GM18517 (cell line): ENCODE measurements around the gene ACTA2.

ENCODE experiments used
- ATAC-seq: cut with Tn5 transposase; IDR thresholded peaks from one replicate; pipeline ENCODE4 v1.9.1; 2021; ENCODE audit warnings: mild to moderate bottlenecking, moderate library complexity; ENCODE audit not compliant: unreplicated experiment

The ACTA2 gene

DNA sequence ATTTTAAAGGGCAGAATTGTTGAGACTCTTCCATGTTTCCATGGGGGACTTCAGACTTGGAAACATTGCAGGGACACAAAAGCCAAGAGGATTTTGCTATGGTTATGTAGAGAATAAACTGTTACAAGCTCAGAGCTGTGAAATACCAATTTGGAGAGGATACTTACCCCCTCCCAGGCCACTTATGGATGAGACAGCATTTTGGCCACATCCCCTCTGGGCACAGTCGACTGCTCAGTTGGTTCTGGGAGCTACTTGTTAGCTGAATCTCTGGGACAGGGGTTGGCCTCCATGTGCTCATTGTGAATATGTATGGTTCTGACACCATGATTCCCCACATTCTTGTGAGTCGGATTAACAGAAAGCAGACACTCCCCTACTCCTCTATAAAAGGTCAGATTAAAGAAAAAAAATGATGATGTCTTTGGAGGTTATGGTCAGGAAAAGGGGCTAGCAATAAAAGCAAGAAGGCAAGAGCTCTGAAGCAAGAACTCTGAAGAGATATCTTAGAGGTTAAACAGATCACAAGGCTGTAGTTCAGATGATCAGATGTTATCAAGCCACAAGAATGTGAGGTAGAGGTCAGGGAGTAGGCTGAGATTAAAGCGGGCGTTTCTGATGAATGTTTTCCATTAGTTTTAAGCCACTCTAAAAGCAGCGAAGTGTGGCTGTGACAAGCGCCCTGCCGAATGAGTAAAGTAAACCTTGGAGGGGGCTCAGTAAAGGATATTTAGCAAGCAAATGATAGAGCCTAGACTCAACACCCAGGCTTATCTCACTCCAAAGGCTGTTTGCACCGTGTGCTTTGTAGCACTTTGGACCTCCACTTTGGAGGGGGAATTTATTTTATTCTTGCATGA, 55.3 kb downstream of the ACTA2 start:
- ATAC-seq, result no peak

DNA sequence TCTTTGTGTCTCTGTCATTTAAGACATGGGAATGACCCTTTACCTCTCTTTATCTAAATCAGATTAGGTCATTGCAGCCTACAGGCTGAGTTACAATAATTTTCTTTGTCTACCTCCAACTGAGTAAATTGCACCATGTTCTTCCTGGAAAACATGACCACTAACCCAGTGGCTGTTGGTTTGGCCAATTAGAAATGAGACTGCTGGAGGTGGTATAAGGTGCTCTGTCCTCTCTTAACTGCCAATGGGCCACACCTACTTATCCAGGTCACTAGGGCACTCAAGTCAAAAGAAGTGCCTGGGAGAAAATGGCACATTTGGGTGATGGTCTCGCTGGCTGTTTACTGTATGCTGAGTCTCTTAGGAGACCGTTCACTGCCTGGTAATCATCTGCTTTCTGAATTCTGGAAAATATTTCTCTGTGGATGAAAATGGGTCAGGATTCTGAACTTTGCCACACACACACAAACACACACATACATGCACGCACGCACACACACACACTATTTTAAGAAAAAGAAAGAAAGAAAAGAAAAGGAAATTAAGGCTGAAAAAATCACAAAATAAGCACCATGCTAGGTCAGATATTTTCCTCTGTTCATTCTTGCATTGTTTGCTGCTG, 56.1 kb downstream of the ACTA2 start:
- no peak for ATAC-seq

DNA sequence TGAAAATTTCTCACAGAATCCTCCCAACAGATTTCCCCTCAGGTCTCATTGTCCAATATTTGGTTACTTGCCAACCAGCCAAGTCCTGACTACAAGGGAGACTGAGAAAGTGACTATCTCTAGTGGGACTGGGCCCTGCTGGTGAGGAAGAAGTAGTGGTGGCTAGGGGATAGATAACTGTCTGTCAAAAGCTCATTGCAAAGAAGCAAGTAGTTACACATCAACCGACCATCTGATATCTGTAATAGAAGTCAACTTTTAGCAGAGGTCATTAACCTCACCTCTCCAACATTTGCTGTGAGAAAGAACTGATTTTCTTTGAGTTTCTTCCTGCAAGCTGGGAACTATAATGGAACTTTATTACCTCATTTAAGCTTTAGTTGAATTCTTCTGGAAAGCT, 57.3 kb downstream of the ACTA2 start:
- ATAC-seq, result no peak

- ATAC-seq, result no peak
Measured at GRCh38 chr10:88893611-88894010, 59.0 kb downstream of the ACTA2 start.

- ATAC-seq, result no peak
Measured at GRCh38 chr10:88892222-88892967, 60.2 kb downstream of the ACTA2 start.

GRCh38 chr10:88890681-88891381, 61.7 kb downstream of the ACTA2 start:
- ATAC-seq, result no peak

DNA sequence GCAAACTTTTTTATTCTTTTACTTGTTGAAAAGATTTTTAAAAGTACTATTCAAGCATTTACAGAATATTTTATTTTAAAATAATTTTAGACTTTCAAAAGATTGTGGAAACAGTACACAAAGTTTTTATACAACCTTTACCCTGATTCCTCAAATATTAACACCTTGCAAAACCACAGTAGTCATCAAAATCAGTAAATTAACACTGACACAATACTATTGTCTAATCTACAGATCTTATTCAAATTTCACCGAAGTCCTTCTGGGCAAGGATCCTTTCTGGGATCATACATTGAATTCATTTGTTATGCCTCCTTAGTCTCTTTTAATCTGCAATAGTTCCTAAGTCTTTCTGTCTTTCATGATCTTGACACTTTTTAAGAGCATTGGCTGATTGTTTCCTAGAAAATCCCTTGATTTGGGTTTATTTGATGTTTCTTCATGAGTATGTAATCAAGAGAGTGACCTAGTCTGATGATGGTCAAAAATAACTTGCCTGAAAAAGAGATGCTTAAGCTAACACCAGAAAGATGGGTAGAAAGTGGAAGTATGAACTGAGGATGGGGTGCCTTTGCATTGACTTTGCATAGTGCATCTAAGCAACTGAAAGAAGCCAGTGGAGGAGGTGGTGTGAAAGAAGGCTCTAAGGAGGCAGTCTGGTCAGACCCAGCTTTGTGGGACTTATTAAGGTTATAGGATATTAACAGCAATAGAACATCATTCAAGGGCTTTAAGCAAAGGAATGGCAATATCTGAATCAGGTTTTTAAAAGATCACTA, 62.8 kb downstream of the ACTA2 start:
- ATAC-seq, result peak; percentile 70

- ATAC-seq, result no peak
Measured at GRCh38 chr10:88888810-88889445, 63.6 kb downstream of the ACTA2 start.

DNA sequence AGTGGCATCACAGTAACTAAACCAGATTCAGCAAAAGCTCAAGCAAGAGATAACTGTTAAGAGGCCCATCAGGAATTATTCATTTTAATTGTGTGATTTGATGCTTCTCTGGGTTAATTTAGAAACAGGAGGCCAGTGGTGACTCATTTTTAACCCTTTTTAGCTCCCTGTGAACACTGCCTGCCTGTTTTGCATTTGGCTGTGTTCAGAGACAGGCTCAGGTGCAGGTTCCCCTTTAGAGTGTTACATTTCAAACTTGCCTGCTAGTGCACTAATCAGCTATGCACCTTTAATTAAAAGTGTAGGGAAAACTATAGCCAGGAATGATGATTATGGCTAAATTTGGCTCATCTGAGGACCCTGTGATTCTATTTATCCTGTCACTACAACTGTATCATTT, 66.0 kb downstream of the ACTA2 start:
- ATAC-seq, result peak; percentile 54
